GM04504 (cell line): ENCODE measurements around the gene RMI1.
A peak's percentile ranks its signal among the peaks of the same experiment; 100 is the strongest.
"Not testable (repeated sequence)": the region's sequence is repeated elsewhere in the genome, so short reads cannot be mapped to it uniquely, and the experiment has no call there.

Experiments used
- DNase-seq: peaks from one replicate; pipeline ENCODE4 v3.0.0-alpha.2; 2012; ENCODE audit warnings: low read depth

The RMI1 gene

GRCh38 chr9:83980395-83981125 lies at the start of gene RMI1:
Gene RMI1, plus strand, starts transcription at chr9:83980805. Its CDS starts 20,182 bp downstream, at chr9:84000987.
- peak; percentile 96 for DNase-seq

- DNase-seq, result no peak
Observed at GRCh38 chr9:83930881-83931280, 49.7 kb upstream of the RMI1 start.

GRCh38 chr9:83932011-83932410 lies 48.6 kb upstream of the RMI1 start:
- no peak for DNase-seq

- no peak for DNase-seq
Observed at GRCh38 chr9:83932851-83933250, 47.8 kb upstream of the RMI1 start.

GRCh38 chr9:83933790-83934189 lies 46.8 kb upstream of the RMI1 start:
- DNase-seq, result no peak

- peak; percentile 26 for DNase-seq
Observed at GRCh38 chr9:83934569-83935275, 45.9 kb upstream of the RMI1 start.

GRCh38 chr9:83935276-83935935 lies 45.2 kb upstream of the RMI1 start:
- peak; percentile 46 for DNase-seq

- no peak for DNase-seq
Observed at GRCh38 chr9:83936523-83936922, 44.1 kb upstream of the RMI1 start.

- DNase-seq, result peak; percentile 36
Observed at GRCh38 chr9:83937861-83938455, 42.6 kb upstream of the RMI1 start.

GRCh38 chr9:83940590-83941303 lies 39.9 kb upstream of the RMI1 start:
- no peak for DNase-seq

GRCh38 chr9:83948096-83948495 lies 32.5 kb upstream of the RMI1 start:
- not testable (repeated sequence) for DNase-seq

- no peak for DNase-seq
Observed at GRCh38 chr9:83956086-83956435, 24.5 kb upstream of the RMI1 start.

- DNase-seq, result peak; percentile 39
Observed at GRCh38 chr9:83956436-83957247, 24.0 kb upstream of the RMI1 start.

GRCh38 chr9:83957248-83957513 lies 23.4 kb upstream of the RMI1 start:
- no peak for DNase-seq

- peak; percentile 76 for DNase-seq
Observed at GRCh38 chr9:83959061-83959460, 21.5 kb upstream of the RMI1 start.

GRCh38 chr9:83960991-83961390 lies 19.6 kb upstream of the RMI1 start:
- DNase-seq, result no peak

- peak; percentile 42 for DNase-seq
Observed at GRCh38 chr9:83962165-83962564, 18.4 kb upstream of the RMI1 start.

- DNase-seq, result no peak
Observed at GRCh38 chr9:83964973-83965349, 15.6 kb upstream of the RMI1 start.

- no peak for DNase-seq
Observed at GRCh38 chr9:83965350-83966208, 15.0 kb upstream of the RMI1 start.

- no peak for DNase-seq
Observed at GRCh38 chr9:83966209-83966582, 14.4 kb upstream of the RMI1 start.

GRCh38 chr9:83967073-83967472 lies 13.5 kb upstream of the RMI1 start:
- DNase-seq, result no peak
